Tibial nerve (tissue), 4 donors: ENCODE data around the gene TMEM135. TPM values are rescaled to one million over a fixed set of nuclear protein-coding genes. Genes with fewer than 3 reads are reported as not detected.
A peak's percentile ranks its signal among the peaks of the same experiment; 100 is the strongest.

ENCODE experiments used
- DNase-seq, 2 donors: peaks; one replicate each; pipeline ENCODE4 v3.0.0-alpha.2; 2019; ENCODE audit warnings: low spot score in 2 of 2
- H3K27ac ChIP-seq, 4 donors: fragments of 200-600 bp; sonication (generic) in 3 of 4; one replicate each; pipeline ENCODE4 v1.5.1; 2017 to 2019; ENCODE audit warnings: mild to moderate bottlenecking in 1 of 4
- H3K27me3 ChIP-seq, 2 donors: fragments of 200-600 bp; sonication (generic) in 1 of 2; one replicate each; pipeline versions ENCODE4 v1.5.1 to v1.6.0; 2017 to 2019
- H3K36me3 ChIP-seq, 3 donors: fragments of 200-600 bp; sonication (generic); one replicate each; pipeline ENCODE4 v1.5.1; 2018 to 2019
- H3K4me1 ChIP-seq, 4 donors: fragments of 200-600 bp; sonication (generic) in 3 of 4; one replicate each; pipeline ENCODE4 v1.5.1; 2017 to 2019
- H3K4me3 ChIP-seq, 4 donors: fragments of 200-600 bp; sonication (generic) in 3 of 4; one replicate each; pipeline ENCODE4 v1.5.1; 2017 to 2019; ENCODE audit warnings: mild to moderate bottlenecking in 1 of 4, moderate library complexity in 1 of 4
- H3K9me3 ChIP-seq, 4 donors: fragments of 200-600 bp; sonication (generic) in 3 of 4; one replicate each; pipeline ENCODE4 v1.5.1; 2017 to 2019
- CTCF ChIP-seq, 5 experiments: fragments of 200-600 bp in 3 of 5; fragments of 450-650 bp in 2 of 5; sonication (generic) in 3 of 5; IDR thresholded peaks; one replicate each; pipeline ENCODE4 v1.5.1; 2016 to 2019; ENCODE audit warnings: antibody characterized with exemption in 5 of 5, mild to moderate bottlenecking in 3 of 5, moderate library complexity in 2 of 5
- EP300 ChIP-seq, 2 donors: sonication (generic); formaldehyde crosslinking; IDR thresholded peaks; one replicate each; pipeline ENCODE4 v1.6.1; 2017; ENCODE audit warnings: antibody characterized with exemption in 2 of 2, mild to moderate bottlenecking in 1 of 2
- POLR2A ChIP-seq, 2 donors: fragments of 450-650 bp; IDR thresholded peaks; one replicate each; pipeline ENCODE4 v1.6.1; 2017; ENCODE audit warnings: antibody characterized with exemption in 2 of 2, mild to moderate bottlenecking in 2 of 2, moderate library complexity in 2 of 2
- WGBS, 2 donors: methylation state at CpG; one replicate each; pipeline ENCODE4 v1.1.5; 2018; 5-methylcytosine and 5-hydroxymethylcytosine counted together
- total RNA-seq, 4 donors: library from RNA; depleted of rRNA; stranded (reverse); fragments of >200 nt; gene quantifications; one replicate each; pipeline ENCODE4 v1.1.0, GENCODE V29; 2016

TMEM135 gene
- total RNA-seq, 4 donors from 2014 or later = 23.2 to 28.5 (median 25.6) TPM

DNA sequence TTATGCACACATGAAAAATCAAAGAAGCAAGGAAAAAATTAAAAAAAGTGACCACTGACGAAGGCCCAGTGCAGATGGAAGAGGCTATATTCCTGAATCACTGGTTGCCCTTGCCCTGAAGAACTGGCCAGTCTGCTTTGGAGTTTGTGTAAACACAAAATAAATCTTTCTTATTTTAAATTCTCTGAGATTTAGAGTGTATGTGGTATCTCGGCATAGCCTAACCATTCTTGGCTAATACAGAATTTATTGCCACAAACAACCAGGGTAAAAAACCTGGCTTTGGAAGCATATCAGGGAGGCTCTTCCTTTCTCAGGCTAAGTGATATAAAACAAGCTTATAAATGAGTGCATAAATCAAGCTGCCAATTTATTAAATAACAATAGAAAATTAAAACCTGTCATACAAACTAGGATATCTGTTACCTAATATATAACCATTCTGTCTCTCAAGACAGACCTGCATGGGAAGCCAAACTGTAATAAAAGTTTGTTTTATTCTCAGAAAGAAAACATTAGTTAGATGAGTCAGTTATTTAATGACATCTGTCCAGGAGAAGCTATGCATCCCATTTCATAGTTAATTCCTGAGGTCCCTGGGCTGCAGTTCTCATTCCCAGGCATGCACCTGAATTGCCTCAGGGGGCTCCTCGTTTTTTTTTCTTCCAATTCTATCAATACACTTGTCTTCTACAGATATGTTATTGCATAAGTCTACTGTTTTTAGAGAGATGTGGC lies 6.1 kb upstream of the TMEM135 start:
- Histone ChIP-seq H3K4me3 (no peak overlapping the region), H3K9me3 (no peaks in the 10 kb centered on the region), H3K36me3 (no peaks in the 10 kb centered on the region), H3K4me1 (peaks cover 0 to 17% (median under 1%) of the 10 kb centered on the region in 4 donors), H3K27ac (no peak overlapping the region), H3K27me3 (no peaks in the 10 kb centered on the region)
- WGBS, 2 donors = 76 to 83% methylated on average over 3 of the region's 3 CpGs
- TF ChIP-seq EP300 (IDR thresholded peaks at IDR 0.05) (no peak), CTCF (IDR thresholded peaks at IDR 0.05) (no peak), POLR2A (IDR thresholded peaks at IDR 0.05) (no peak)
- DNase-seq = no peak

GRCh38 chr11:87033561-87033960 lies 4.2 kb upstream of the TMEM135 start:
- Histone ChIP-seq H3K27ac (no peak overlapping the region), H3K9me3 (no peaks in the 10 kb centered on the region), H3K27me3 (no peaks in the 10 kb centered on the region), H3K36me3 (no peaks in the 10 kb centered on the region), H3K4me3 (no peak overlapping the region), H3K4me1 (peaks cover 0 to 23% (median 4%) of the 10 kb centered on the region in 4 donors)
- TF ChIP-seq CTCF (IDR thresholded peaks at IDR 0.05) = no peak
- no peak for TF ChIP-seq EP300 (IDR thresholded peaks at IDR 0.05)
- no peak for TF ChIP-seq POLR2A (IDR thresholded peaks at IDR 0.05)
- DNase-seq = no peak
- WGBS, 2 donors = 78 to 85% methylated on average over 8 of the region's 8 CpGs

- no peak for DNase-seq
- no peak overlapping the region for H3K4me3 ChIP-seq
- H3K9me3 ChIP-seq = no peaks in the 10 kb centered on the region
- no peaks in the 10 kb centered on the region for H3K27me3 ChIP-seq
- peak overlapping the region in 2 of 4 donors; percentile 85 to 94 for H3K27ac ChIP-seq
- H3K4me1 ChIP-seq = peaks cover 4 to 41% (median 18%) of the 10 kb centered on the region in 4 donors
- H3K36me3 ChIP-seq = no peaks in the 10 kb centered on the region
- TF ChIP-seq EP300 (IDR thresholded peaks at IDR 0.05) (no peak), POLR2A (IDR thresholded peaks at IDR 0.05) (no peak), CTCF (IDR thresholded peaks at IDR 0.05) (no peak)
- WGBS, 2 donors = 66 to 67% methylated on average over 12 of the region's 12 CpGs
Observed at GRCh38 chr11:87035976-87036583, 1.7 kb upstream of the TMEM135 start.

GRCh38 chr11:87036756-87037449 lies 831 bp upstream of the TMEM135 start:
- WGBS, 2 donors = 38 to 39% methylated on average over 10 of the region's 10 CpGs
- peak in 1 of 2 donors; percentile 6 for DNase-seq
- Histone ChIP-seq H3K36me3 (no peaks in the 10 kb centered on the region), H3K9me3 (no peaks in the 10 kb centered on the region), H3K27ac (peak overlapping the region; percentile 82 to 94 (median 86)), H3K4me3 (peak overlapping the region; percentile 64 to 89 (median 82)), H3K27me3 (no peaks in the 10 kb centered on the region), H3K4me1 (peaks cover 4 to 49% (median 18%) of the 10 kb centered on the region in 4 donors)
- TF ChIP-seq CTCF (IDR thresholded peaks at IDR 0.05) = no peak
- no peak for TF ChIP-seq EP300 (IDR thresholded peaks at IDR 0.05)
- no peak for TF ChIP-seq POLR2A (IDR thresholded peaks at IDR 0.05)
